NCI-H1048 (cell line): ENCODE results near the gene DLGAP1.

ENCODE experiments used
- DNase-seq: peaks from one replicate; lab custom pipeline; 2025; lab: John Stamatoyannopoulos, UW

Gene DLGAP1

DNA sequence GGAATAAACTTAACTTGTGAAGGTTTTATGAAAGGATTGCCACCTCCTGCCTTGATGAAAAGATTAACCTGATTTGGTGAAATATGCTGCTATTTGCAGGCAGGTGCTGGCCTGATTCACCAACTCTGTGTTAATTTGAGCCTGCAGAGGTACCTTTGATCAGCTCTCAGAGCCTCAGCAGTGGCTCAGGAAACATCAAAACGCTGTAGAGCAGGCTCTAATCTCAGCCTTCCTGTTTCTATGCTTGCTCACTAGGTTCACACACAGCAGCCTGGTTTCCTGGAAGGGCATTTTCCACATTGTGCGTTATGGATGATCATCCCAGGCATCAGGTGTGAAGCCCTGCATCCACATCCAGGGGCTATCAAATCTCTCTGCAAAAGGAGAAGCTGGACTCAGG is 988.2 kb downstream of the DLGAP1 start:
- DNase-seq, result no peak

GRCh38 chr18:3466045-3466444 is 989.1 kb downstream of the DLGAP1 start:
- no peak for DNase-seq

- DNase-seq, result no peak
Observed at GRCh38 chr18:3463051-3463450, 992.1 kb downstream of the DLGAP1 start.

- DNase-seq, result no peak
Observed at GRCh38 chr18:3461704-3462103, 993.4 kb downstream of the DLGAP1 start.

DNA sequence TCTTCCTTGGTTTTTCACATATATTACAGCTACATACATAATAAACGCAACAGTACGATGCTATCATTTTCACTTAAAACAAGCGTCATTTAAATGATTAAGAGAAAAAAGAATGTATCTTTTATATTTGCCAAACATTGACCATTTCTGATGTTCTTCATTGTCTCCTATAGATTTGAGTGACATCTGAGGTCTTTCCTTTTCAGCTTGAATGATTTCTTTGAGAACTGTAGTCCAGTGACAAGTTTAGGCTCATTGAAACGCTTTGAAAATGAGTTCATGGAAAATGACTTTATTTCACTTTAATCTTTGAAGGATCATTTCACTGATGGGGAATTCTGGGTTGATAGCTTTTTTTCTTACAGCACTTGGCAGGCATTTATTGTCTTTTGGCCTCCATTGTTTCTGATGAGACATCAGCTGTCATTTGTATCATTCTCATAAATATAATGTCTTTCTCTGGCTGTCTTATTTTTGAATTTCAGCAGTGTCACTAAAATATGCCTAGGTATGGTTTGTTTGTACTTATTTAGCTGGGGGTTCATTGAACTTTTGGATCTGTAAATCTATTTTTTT is 994.2 kb downstream of the DLGAP1 start:
- no peak for DNase-seq

DNA sequence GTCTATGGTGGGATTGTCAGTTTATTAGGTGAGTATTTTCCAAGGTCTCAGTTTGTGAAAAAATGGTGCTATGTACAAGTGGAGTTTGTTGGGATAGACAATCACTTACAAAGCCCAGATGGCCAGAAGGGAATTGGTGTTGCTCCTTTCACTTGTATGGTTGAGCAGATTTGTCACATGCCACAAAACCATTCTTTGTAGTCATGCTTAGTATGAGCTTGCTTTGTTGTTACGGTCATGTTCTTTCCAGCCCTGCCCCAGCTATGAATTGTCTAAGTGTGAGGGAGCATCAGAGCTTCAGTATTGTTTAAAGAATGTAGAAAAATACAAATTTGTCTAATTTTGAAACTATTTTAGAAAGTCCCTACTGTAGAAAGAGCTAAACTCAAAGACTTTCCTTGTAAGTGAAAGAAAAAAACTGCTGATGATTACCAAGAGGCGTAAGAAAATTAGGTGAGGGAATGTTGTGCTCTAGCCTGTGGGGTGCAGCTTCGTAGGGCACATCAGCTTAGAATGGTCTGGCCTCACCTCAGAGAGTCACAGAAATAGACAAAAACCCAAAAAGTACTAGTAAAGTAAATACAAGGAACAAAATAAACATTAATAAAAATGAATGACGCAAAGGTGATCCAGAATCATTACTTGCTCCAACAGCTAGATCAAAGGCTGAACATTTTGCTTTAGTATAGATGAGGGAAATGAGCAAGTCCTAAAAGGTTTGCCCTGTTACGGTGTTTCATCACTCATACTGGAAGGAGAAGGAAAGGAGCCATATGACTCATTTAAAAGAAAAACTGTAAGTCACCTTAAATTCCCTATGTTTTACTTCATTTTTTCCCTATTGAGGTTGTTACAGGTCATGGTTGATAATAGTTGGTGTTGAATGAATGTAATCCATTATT is 995.9 kb downstream of the DLGAP1 start:
- DNase-seq, result no peak

DNA sequence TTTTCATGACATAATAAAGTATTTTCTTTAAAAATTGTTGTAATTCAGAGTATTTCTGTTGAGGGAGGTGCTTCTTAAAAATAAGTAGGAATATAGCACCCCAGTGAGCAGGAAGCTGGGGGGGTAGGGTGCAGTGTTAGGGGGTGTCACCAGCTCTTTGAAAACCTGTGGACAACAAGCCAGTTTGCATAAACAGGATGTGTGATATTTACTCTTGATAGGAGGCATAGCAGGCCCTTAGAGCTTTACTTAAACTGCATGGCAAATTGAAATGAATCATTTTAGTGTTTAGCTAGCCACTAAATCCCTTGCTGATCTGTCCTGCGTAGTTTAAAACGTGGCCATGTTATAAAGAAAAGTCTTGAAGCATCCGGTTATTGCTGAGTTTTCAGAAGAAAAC is 996.7 kb downstream of the DLGAP1 start:
- no peak for DNase-seq

DNA sequence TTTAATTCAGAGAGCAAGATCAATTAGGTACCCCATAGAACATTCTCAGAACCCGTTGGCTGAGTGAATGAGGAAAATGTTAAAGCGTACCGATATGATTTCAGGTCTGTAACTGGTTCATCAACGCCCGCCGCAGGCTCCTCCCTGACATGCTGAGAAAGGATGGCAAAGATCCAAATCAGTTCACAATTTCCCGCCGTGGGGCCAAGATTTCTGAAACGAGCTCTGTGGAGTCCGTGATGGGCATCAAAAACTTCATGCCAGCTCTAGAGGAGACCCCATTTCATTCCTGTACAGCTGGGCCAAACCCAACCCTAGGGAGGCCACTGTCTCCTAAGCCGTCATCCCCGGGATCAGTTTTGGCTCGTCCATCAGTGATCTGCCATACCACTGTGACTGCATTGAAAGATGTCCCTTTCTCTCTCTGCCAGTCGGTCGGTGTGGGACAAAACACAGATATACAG is 997.8 kb downstream of the DLGAP1 start:
- no peak for DNase-seq

DNA sequence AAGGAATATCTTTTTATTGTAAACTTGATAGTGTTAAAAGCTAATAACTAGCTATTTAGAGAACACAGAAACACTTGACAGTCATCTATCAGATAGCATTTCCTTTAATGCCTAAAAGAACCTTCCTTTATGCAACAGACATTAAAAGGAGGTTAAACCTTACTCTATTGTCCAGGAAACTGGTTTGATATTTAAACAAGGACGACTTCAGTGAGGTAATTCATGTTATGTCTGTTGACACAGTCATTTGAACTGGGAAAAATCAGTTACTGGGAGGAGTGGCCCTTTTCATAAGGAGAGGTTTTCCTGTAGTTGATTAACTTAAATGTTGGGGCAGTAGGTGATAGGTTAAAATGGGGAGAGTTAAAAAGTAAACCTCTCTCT is 998.4 kb downstream of the DLGAP1 start:
- DNase-seq, result no peak

DNA sequence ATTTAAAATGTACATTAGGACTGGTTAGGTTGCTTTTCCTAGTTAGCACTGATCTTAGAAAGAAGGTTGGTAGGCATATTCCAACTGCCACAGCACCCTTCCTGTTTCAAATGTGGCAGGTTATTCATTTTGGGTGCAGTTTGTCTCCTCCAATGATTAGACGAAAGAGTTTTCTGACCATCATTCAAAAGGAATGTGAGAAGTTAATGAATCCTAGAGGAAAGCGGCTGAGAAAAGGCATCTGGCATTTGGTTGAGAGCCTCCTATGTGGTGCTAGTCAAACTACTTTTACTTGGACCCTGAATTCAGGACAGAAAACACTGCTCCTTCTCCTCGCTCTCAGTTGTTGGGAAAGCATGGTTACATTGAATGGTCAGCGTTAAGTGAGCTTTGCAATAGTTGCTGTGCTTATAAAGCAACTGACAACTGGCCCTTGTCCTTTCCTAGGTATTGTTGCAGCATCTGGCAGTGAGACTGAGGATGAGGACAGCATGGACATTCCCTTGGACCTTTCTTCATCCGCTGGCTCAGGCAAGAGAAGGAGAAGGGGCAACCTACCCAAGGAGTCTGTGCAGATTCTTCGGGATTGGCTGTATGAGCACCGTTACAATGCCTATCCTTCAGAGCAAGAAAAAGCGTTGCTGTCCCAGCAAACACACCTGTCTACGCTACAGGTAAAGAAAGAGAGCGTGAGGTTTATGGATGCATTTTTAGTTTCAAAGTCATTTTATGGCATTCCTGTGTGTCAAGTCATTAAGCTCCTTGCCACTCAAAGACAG is 999.0 kb downstream of the DLGAP1 start:
- DNase-seq, result no peak

DNA sequence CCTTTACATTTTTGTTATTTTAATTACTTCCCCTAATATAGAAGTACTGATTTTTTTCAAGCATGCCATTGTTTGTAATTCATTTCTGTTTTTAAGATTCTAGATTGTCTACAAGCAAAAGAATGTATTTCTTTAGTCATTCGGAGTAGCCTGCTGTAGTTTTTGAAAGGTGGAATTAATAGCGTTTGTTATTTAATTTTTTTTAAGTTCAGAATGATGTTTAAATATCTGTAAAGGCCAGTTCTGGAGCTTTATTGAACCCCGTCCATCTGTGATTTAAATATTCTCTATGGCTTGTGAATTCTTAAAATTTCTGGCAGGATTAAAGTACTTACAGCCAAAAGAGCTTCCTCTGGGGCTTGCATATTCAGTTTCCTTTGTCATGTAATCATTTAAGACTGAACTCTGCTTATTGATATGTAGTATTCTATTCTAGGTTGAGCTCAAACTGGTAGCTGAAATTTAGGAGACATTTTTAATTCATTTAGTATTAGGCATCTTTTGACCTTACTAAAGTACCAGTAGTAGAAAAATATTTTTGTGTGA is 999.9 kb downstream of the DLGAP1 start:
- no peak for DNase-seq

GRCh38 chr18:3454365-3455089 is 1000.6 kb downstream of the DLGAP1 start:
- peak; percentile 62 for DNase-seq

DNA sequence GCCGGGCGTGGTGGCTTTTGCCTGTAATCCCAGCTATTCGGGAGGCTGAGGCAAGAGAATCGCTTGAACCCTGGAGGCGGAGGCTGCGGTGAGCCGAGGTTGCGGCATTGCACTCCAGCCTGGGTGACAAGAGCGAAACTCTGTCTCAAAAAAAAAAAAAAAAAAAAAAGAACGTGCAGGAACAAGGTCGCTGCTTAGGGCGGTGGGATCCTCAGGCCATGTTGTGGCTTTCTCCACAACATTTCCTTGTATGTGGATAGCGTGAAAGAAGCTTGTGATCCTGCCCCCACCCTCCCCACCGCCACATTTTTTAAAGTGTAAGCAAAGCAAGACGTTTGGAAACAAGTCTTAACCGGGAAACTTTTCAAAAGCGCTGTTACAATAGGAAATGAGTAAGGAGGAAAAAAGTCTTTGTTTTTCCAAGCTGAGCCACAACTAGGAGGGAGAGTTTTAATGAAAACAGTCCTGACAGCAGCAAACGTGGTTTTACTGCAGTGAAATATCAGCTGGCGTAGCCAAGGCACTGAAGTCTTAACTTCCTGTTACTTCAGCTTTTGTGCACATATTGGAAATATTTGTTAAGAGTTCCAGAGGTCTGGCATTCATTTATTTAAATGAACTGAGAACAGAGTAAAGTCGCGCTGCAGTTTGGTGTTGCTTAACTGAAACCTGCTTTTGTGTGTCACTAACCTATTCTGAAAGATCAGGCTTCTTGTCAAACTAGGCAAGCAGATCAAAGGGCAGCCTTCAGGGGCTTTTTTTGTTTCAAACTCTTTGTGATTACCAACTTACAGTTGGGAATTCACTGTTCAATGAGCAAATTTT is 1001.4 kb downstream of the DLGAP1 start:
- no peak for DNase-seq

GRCh38 chr18:3452750-3453539 is 1002.2 kb downstream of the DLGAP1 start:
- no peak for DNase-seq

DNA sequence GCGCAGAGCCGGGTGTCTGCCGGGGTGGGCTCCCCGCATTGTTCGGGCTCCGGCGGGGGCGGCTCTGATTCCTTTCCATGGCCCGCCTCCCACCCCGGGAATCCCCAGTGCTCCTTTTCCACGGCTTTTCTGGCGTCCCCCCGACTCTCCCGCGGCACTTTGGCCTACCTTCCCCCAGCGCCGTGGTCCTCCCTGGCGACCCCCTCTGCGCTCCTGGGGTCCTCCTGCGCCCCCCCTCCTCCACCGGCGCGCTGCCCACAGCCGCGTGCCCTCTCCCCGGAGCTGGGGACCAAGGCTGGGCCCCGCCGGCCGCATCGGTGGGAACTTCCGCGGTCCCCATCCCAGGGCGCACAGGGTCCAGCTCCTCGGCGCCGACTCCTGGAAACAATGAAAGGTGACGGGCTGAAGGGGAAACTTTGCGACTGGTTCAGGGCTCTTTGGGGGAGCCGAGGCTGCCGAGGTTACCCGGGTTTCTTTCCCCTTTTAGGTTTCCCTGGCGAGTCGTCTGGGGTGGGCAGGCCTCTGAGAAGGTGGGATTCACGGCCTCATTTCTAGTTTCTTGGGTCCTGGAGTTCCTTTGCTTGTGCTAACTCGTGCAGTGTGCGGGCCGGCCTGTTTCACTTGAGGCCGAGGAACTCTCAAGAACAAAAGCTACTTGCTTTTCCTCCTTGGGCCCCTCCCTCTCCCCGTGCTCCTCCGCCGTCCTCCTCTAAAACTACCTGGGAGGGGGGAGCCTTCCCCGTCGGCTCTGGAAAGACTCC is 1002.9 kb downstream of the DLGAP1 start:
- DNase-seq, result no peak

- DNase-seq, result peak; percentile 42
Observed at GRCh38 chr18:3451183-3451988, 1003.7 kb downstream of the DLGAP1 start.

DNA sequence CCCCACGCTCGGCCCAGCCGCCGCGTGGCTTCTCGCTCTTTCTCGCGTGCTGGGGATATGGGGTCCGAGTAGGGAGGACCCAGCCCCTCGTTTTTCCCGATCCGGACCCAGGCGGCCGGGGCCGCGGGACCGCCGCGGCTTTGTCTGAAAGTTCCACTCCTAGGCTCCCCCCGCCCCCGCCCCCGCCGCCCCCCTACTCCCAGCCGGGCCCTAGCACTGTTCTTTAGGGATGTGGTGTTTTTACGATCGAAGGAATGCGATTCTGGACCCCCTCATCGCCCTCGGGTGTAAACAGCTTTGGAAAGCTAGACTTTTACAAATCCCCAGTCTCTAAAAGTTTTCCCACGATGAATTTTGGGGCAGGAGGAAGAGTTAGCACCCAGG is 1004.3 kb downstream of the DLGAP1 start:
- no peak for DNase-seq

GRCh38 chr18:3450012-3450798 is 1004.9 kb downstream of the DLGAP1 start, which contains the start of gene TGIF1:
TGIF1 (plus strand) TSS chr18:3450172; CDS start chr18:3450490, 318 bp downstream.
- DNase-seq, result peak; percentile 46
